HCT116 (cell line): Measurements from ENCODE around the gene ACTA2.

Source experiments
- CEBPB ChIP-seq: IDR thresholded peaks from 2 replicates; pipeline ENCODE4 v1.6.1; 2012; ENCODE audit warnings: low read depth
- CTCF ChIP-seq, 3 experiments: fragments of 200-600 bp in 1 of 3; sonication (generic) in 1 of 3; IDR thresholded peaks in 2 of 3; conservative IDR thresholded peaks in 1 of 3; 2 replicates each; pipeline ENCODE4 v1.5.1; 2012 to 2017; ENCODE audit warnings: low read depth in 2 of 3, low read length in 2 of 3, antibody characterized with exemption in 1 of 3, borderline replicate concordance in 1 of 3, control low read depth in 1 of 3, mild to moderate bottlenecking in 1 of 3, mixed read lengths in 1 of 3, mixed run types in 1 of 3, moderate library complexity in 1 of 3; ENCODE audit not compliant: insufficient read depth in 1 of 3
- ELF1 ChIP-seq: IDR thresholded peaks from 2 replicates; pipeline ENCODE4 v1.6.1; 2012; ENCODE audit warnings: low read depth, borderline replicate concordance
- EZH2 ChIP-seq: fragments of 200-600 bp; sonication (generic); IDR thresholded peaks from 2 replicates; pipeline ENCODE4 v1.6.1; 2017; ENCODE audit warnings: antibody characterized with exemption, mixed run types
- MAX ChIP-seq: IDR thresholded peaks from 2 replicates; pipeline ENCODE4 v1.6.1; 2012
- POLR2A ChIP-seq: IDR thresholded peaks from 2 replicates; pipeline ENCODE4 v1.7.0; 2011; ENCODE audit warnings: borderline replicate concordance; ENCODE audit not compliant: insufficient read depth, insufficient read length; ENCODE audit errors: extremely low read depth
- RAD21 ChIP-seq: IDR thresholded peaks from 2 replicates; pipeline ENCODE4 v1.6.1; 2012; ENCODE audit warnings: low read depth, mild to moderate bottlenecking
- SP1 ChIP-seq: IDR thresholded peaks from 2 replicates; pipeline ENCODE4 v1.6.1; 2012; ENCODE audit warnings: low read depth
- SRF ChIP-seq: IDR thresholded peaks from 2 replicates; pipeline ENCODE4 v1.6.1; 2012; ENCODE audit warnings: low read depth
- ZBTB33 ChIP-seq: IDR thresholded peaks from 2 replicates; pipeline ENCODE4 v1.6.1; 2011; ENCODE audit warnings: mild to moderate bottlenecking, low read length, moderate library complexity; ENCODE audit not compliant: insufficient replicate concordance; ENCODE audit errors: extremely low read depth

GRCh38 chr10:88975377-88975720, 22.8 kb upstream of the ACTA2 start:
- TF ChIP-seq POLR2A = no peak
- no peak for TF ChIP-seq CTCF (IDR thresholded peaks at IDR 0.05 in 2 of 3, conservative IDR thresholded peaks at IDR 0.05 in 1 of 3; ENCODE audit: borderline replicate concordance in 1 of 3, insufficient read depth in 1 of 3, low read depth in 2 of 3, low read length in 2 of 3)
- TF ChIP-seq SP1 = no peak
- no peak for TF ChIP-seq RAD21
- TF ChIP-seq EZH2 = no peak
- no peak for TF ChIP-seq ELF1
- no peak for TF ChIP-seq MAX
- no peak for TF ChIP-seq SRF
- TF ChIP-seq ZBTB33 = no peak
- TF ChIP-seq CEBPB = no peak
